NCI-H2107 treated with DMSO at 0.1 percent for 48 hours (cell line): ENCODE measurements around the gene PCSK5.
"Not testable (repeated sequence)": the region's sequence is repeated elsewhere in the genome, so short reads cannot be mapped to it uniquely, and the experiment has no call there.

ENCODE experiments used
- DNase-seq: peaks from one replicate; lab custom pipeline; 2025; ENCODE audit not compliant: unreplicated experiment; lab: John Stamatoyannopoulos, UW

Gene PCSK5

GRCh38 chr9:76296561-76297310 lies 406.3 kb downstream of the PCSK5 start:
- no peak for DNase-seq

GRCh38 chr9:76297721-76298239 lies 407.3 kb downstream of the PCSK5 start:
- no peak for DNase-seq

- no peak for DNase-seq
These were observed 408.2 kb downstream of the PCSK5 start for GRCh38 chr9:76298521-76299144.

- DNase-seq, result no peak
These were observed 412.1 kb downstream of the PCSK5 start for GRCh38 chr9:76302543-76302942.

GRCh38 chr9:76302947-76303550 lies 412.6 kb downstream of the PCSK5 start:
- peak; percentile 66 for DNase-seq

- DNase-seq, result not testable (repeated sequence)
These were observed 416.6 kb downstream of the PCSK5 start for GRCh38 chr9:76307047-76307446.

- no peak for DNase-seq
These were observed 420.1 kb downstream of the PCSK5 start for GRCh38 chr9:76310577-76310976.

GRCh38 chr9:76310991-76311390 lies 420.5 kb downstream of the PCSK5 start:
- no peak for DNase-seq

- DNase-seq, result no peak
These were observed 421.1 kb downstream of the PCSK5 start for GRCh38 chr9:76311537-76311936.

- DNase-seq, result no peak
These were observed 423.3 kb downstream of the PCSK5 start for GRCh38 chr9:76313771-76314170.

- DNase-seq, result no peak
These were observed 423.8 kb downstream of the PCSK5 start for GRCh38 chr9:76314321-76314720.

- no peak for DNase-seq
These were observed 425.6 kb downstream of the PCSK5 start for GRCh38 chr9:76316069-76316468.

GRCh38 chr9:76319466-76319865 lies 429.0 kb downstream of the PCSK5 start:
- not testable (repeated sequence) for DNase-seq

GRCh38 chr9:76321195-76321828 lies 430.8 kb downstream of the PCSK5 start:
- DNase-seq, result no peak

- no peak for DNase-seq
These were observed 432.3 kb downstream of the PCSK5 start for GRCh38 chr9:76322810-76323209.

- DNase-seq, result no peak
These were observed 433.0 kb downstream of the PCSK5 start for GRCh38 chr9:76323490-76323889.

- not testable (repeated sequence) for DNase-seq
These were observed 433.6 kb downstream of the PCSK5 start for GRCh38 chr9:76324030-76324429.

GRCh38 chr9:76330034-76330433 lies 439.6 kb downstream of the PCSK5 start:
- no peak for DNase-seq

- no peak for DNase-seq
These were observed 442.9 kb downstream of the PCSK5 start for GRCh38 chr9:76333388-76333787.

GRCh38 chr9:76333964-76334363 lies 443.5 kb downstream of the PCSK5 start:
- DNase-seq, result no peak

- DNase-seq, result no peak
These were observed 445.6 kb downstream of the PCSK5 start for GRCh38 chr9:76336027-76336426.

GRCh38 chr9:76338418-76338817 lies 447.9 kb downstream of the PCSK5 start:
- no peak for DNase-seq
